GM20000 (cell line): ENCODE measurements around the gene KRTAP10-3.

Source experiments
- DNase-seq: peaks from one replicate; pipeline ENCODE4 v3.0.0; 2012; ENCODE audit warnings: low spot score
- TF ChIP-seq, protein P1 (sequence below): IDR thresholded peaks from 2 replicates; pipeline ENCODE4 v1.5.1; 2012; ENCODE audit warnings: mild to moderate bottlenecking, control low read depth; ENCODE audit errors: extremely low read depth, missing control alignments

KRTAP10-3 gene

DNA sequence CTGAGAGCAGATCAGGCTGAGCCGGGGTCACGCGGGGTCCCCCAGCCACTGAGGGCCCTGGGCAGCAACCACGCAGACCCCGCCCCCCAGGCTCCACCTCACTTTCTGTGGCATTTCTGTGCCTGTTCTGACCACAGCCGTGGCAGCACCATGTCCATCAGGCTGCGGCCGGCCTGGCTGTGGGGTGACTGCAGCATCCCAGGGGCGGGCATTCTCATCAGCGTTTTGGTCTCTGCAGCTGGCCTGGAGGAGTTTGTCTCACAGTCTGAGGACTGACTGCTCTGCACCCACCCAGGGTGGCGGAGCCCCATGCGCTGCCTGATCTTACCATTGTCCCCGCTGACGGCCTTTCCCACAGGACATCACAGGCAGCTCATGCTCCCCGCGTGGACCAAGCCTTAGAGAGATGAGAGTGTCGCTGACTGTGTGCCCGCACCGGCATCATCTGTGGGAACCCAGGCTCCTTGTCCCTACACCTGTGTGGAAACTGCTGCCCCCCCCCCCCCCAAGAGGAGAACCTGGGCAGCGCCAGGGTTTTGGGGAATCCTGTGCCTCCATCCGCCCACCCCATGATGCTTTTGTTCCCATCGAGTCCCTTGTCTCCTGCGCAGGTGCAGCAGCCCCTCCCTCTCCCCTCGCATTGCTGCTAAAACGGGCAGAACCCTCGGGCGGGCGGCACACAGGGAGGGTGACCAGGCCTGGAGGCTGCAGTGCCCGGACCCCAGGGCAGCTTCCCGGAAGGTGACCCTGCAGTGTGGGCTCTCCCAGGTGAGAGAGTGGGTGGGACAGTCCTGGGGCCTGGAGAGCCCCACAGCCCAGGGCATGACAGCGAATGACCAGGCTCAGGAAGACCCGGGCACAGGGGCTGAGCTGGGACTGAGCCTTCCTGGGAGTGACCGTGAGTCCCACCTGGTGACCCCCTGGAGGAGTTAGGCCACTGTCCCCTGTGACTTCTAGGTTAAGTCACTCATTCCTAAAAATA lies 20.4 kb downstream of the KRTAP10-3 start:
- TF ChIP-seq, protein P1, sequence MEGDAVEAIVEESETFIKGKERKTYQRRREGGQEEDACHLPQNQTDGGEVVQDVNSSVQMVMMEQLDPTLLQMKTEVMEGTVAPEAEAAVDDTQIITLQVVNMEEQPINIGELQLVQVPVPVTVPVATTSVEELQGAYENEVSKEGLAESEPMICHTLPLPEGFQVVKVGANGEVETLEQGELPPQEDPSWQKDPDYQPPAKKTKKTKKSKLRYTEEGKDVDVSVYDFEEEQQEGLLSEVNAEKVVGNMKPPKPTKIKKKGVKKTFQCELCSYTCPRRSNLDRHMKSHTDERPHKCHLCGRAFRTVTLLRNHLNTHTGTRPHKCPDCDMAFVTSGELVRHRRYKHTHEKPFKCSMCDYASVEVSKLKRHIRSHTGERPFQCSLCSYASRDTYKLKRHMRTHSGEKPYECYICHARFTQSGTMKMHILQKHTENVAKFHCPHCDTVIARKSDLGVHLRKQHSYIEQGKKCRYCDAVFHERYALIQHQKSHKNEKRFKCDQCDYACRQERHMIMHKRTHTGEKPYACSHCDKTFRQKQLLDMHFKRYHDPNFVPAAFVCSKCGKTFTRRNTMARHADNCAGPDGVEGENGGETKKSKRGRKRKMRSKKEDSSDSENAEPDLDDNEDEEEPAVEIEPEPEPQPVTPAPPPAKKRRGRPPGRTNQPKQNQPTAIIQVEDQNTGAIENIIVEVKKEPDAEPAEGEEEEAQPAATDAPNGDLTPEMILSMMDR: no peak
- DNase-seq: no peak

DNA sequence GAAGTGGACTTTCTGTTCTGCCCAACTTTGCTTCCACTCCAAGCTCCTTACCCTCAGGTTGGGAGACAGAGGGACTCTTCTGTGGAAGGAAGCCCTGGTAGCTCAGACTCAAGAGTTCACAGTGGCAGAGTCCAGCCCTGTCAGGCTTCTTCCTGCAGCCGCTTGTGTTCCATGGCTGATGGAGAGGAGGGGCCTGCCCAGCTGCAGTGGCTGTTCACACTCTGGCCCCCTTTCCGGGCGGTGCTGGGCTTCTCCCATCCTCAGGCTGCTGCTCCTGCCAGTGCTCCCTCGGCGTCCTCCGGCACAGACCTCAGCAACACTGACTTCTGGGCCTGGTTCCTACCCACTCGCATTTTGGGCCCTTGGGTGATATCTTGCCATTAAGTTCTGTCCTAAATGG lies 22.6 kb downstream of the KRTAP10-3 start:
- DNase-seq: no peak
- TF ChIP-seq, protein P1: no peak

DNA sequence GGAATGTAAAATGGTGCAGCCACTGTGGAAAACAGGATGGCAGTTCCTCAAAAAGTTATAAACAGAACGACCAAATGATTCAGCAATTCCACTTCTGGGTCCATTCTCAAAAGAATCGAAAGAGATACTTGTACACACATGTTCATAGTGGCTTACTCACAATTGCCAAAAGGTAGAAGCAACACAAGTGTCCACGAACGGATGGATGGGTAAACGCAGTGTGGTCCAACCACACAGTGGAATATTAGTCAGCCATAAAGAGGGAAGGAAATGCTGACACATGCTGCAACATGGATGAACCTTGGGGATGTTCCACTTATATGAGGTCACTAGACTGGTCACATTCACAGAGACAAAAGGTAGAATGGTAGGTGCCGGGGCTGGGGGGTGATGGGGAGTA lies 23.9 kb downstream of the KRTAP10-3 start:
- DNase-seq: no peak
- TF ChIP-seq, protein P1: no peak

DNA sequence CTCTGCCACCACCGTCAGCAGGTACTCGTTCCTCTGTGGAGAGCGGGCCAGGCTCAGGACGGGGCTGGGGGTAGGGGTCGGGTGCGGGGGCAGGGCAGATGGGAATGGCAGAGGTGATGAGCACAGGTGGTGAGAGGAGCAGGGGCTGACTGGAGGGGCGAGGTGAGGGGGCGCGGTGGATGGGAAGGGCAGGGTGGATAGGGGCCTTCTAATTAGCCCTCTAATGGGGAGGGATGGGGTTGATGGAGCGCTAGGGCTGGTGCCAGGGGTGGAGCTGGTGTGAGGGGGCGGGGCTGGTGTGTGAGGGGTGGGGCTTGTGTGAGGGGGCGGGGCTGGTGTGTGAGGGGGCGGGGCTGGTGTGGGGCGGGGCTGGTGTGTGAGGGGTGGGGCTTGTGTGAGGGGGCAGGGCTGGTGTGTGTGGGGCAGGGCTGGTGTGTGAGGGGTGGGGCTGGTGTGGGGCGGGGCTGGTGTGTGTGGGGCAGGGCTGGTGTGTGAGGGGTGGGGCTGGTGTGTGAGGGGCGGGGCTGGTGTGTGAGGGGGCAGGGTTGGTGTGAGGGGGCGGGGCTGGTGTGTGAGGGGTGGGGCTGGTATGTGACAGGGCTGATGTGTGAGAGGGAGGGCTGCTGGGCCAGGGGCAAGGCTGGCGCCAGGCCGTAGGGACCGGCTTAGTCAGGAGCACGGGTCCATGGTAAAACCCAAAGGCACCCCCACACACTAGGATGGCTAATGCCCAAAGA lies 24.5 kb downstream of the KRTAP10-3 start:
- TF ChIP-seq, protein P1: no peak
- no peak for DNase-seq

DNA sequence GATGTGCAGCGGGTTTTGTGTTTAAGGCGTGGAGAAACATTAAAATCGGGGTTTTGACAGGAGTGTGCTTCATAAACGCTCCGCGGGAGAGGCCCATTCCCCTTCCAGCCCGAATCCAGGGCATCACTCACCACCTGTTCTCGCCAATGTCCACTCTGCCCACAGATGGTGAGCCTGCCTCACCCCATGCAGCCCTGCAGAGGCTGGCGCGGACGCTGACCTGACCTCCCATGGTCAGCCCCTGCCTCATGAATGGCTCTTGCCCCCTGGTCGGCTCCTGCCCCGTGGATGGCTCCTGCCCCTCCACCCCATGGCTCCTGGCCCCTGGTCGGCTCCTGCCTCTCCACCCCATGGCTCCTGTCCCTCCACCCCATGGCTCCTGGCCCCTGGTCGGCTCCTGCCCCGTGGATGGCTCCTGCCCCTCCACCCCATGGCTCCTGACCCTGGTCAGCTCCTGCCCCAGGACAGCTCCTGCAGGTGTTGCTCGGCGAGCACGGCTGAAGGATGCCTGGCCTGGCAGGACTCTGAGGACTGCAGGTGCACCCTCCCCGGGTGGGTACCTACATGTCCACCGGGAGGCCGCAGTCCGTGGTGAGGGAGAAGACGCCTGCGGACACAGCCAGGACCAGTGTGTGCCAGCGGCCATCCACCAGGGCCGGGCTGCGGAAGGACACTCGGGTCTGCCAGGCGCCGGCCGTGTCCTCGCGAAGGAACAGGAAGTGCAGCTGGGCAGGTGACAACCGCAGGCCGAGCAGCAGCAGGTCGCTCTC lies 25.3 kb downstream of the KRTAP10-3 start:
- TF ChIP-seq, protein P1: no peak
- no peak for DNase-seq

DNA sequence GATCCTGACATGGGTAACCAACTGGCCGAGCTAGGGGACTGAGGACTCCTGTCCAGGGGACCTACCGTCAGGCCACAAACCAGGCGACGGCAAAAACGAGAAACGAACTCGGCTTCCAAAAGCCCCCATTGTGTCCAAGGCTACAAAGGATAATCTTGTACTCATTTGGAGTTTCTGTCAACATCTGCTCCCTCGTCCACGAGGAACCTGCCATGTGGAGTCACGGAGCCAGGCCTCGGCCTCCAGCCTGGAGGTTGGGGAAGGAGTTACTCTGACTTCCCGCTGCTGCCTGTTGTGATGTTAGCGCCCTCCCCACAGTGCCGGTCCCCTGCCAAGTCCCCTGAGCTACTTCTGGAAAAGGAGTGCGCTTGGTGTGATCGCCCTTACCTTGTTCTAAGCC lies 25.9 kb downstream of the KRTAP10-3 start:
- TF ChIP-seq, protein P1: no peak
- no peak for DNase-seq
